HEK293T (cell line): ENCODE measurements around the gene DNAJC7.

Source experiments
- CTCF ChIA-PET: fragments of 350-600 bp; formaldehyde crosslinking; extraction: SDS; loops from one replicate; lab custom pipeline; 2021; ENCODE audit warnings: antibody characterized with exemption, inconsistent platforms; lab: Yijun Ruan, JAX
- POLR2A ChIA-PET: fragments of 350-600 bp; formaldehyde crosslinking; extraction: SDS; loops from one replicate; lab custom pipeline; 2020; ENCODE audit warnings: antibody characterized with exemption, inconsistent platforms; lab: Yijun Ruan, JAX
- DNase-seq: peaks from one replicate; pipeline ENCODE4 v3.0.0; 2012; ENCODE audit warnings: mixed read lengths; ENCODE audit errors: extremely low spot score
- ARNT ChIP-seq: fragments of 450-650 bp; IDR thresholded peaks from 2 replicates; pipeline ENCODE4 v1.6.1; 2017; ENCODE audit warnings: mild to moderate bottlenecking
- BHLHE40 ChIP-seq: fragments of 450-650 bp; IDR thresholded peaks from 2 replicates; pipeline ENCODE4 v1.6.1; 2016; ENCODE audit warnings: mild to moderate bottlenecking, moderate library complexity, borderline replicate concordance
- CTBP1 ChIP-seq: fragments of 450-650 bp; IDR thresholded peaks from 2 replicates; pipeline ENCODE4 v1.6.1; 2016; ENCODE audit warnings: borderline replicate concordance
- ELF4 ChIP-seq: fragments of 450-650 bp; IDR thresholded peaks from 2 replicates; pipeline ENCODE4 v1.6.1; 2017; ENCODE audit warnings: antibody characterized with exemption
- FOXA1 ChIP-seq: fragments of 450-650 bp; IDR thresholded peaks from 2 replicates; pipeline ENCODE4 v1.6.1; 2016; ENCODE audit warnings: mild to moderate bottlenecking
- FOXK2 ChIP-seq: fragments of 450-650 bp; IDR thresholded peaks from 2 replicates; pipeline ENCODE4 v1.6.1; 2016; ENCODE audit warnings: mild to moderate bottlenecking
- FOXM1 ChIP-seq: fragments of 450-650 bp; IDR thresholded peaks from 2 replicates; pipeline ENCODE4 v1.6.1; 2017; ENCODE audit warnings: mild to moderate bottlenecking, borderline replicate concordance
- HDGF ChIP-seq: fragments of 450-650 bp; IDR thresholded peaks from 2 replicates; pipeline ENCODE4 v1.6.1; 2017; ENCODE audit warnings: antibody characterized with exemption, borderline replicate concordance
- L3MBTL2 ChIP-seq: fragments of 450-650 bp; conservative IDR thresholded peaks from 2 replicates; pipeline ENCODE4 v1.6.1; 2016; ENCODE audit warnings: mild to moderate bottlenecking
- LEF1 ChIP-seq: fragments of 450-650 bp; IDR thresholded peaks from 2 replicates; pipeline ENCODE4 v1.6.1; 2017; ENCODE audit warnings: mild to moderate bottlenecking, borderline replicate concordance
- NFRKB ChIP-seq: fragments of 450-650 bp; IDR thresholded peaks from 2 replicates; pipeline ENCODE4 v1.6.1; 2016; ENCODE audit warnings: mild to moderate bottlenecking, moderate library complexity
- SP1 ChIP-seq: fragments of 450-650 bp; IDR thresholded peaks from 2 replicates; pipeline ENCODE4 v1.6.1; 2017
- SUZ12 ChIP-seq: fragments of 450-650 bp; IDR thresholded peaks from 2 replicates; pipeline ENCODE4 v1.6.1; 2016; ENCODE audit warnings: mild to moderate bottlenecking
- TARDBP ChIP-seq: fragments of 450-650 bp; IDR thresholded peaks from 2 replicates; pipeline ENCODE4 v1.6.1; 2016
- ZNF384 ChIP-seq: fragments of 450-650 bp; IDR thresholded peaks from 2 replicates; pipeline ENCODE4 v1.6.1; 2016
- TF ChIP-seq, protein P1 (sequence below): fragments of 450-650 bp; IDR thresholded peaks from 2 replicates; pipeline ENCODE4 v1.6.1; 2016

The DNAJC7 gene

DNA sequence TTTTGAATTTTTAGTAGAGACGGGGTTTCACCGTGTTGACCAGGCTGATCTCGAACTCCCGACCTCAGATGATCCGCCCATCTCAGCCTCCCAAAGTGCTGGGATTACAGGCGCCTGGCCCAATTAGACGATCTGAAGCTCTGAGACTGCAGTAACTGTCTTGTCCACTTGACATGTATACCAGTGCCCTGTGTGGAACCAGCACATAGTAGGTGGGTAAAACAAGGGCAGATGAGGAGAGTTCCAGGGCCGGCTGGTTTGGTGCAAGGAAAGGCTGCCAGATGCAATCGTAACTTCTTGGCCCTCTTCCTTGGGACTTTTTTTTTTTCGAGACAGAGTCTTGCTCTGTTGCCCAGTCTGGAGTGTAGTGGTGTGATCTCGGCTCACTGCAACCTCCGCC lies 30.1 kb upstream of the DNAJC7 start:
- TF ChIP-seq CTBP1 (no peak), ZNF384 (no peak), FOXA1 (no peak), SUZ12 (no peak), FOXK2 (no peak), NFRKB (no peak), L3MBTL2 (no peak), ELF4 (no peak), FOXM1 (no peak), LEF1 (no peak), ARNT (no peak), TARDBP (no peak), SP1 (no peak), BHLHE40 (no peak), HDGF (no peak)
- TF ChIP-seq, protein P1, sequence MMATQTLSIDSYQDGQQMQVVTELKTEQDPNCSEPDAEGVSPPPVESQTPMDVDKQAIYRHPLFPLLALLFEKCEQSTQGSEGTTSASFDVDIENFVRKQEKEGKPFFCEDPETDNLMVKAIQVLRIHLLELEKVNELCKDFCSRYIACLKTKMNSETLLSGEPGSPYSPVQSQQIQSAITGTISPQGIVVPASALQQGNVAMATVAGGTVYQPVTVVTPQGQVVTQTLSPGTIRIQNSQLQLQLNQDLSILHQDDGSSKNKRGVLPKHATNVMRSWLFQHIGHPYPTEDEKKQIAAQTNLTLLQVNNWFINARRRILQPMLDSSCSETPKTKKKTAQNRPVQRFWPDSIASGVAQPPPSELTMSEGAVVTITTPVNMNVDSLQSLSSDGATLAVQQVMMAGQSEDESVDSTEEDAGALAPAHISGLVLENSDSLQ, result no peak
- ChIA-PET POLR2A (no interaction called here), CTCF (no interaction called here)
- no peak for DNase-seq

DNA sequence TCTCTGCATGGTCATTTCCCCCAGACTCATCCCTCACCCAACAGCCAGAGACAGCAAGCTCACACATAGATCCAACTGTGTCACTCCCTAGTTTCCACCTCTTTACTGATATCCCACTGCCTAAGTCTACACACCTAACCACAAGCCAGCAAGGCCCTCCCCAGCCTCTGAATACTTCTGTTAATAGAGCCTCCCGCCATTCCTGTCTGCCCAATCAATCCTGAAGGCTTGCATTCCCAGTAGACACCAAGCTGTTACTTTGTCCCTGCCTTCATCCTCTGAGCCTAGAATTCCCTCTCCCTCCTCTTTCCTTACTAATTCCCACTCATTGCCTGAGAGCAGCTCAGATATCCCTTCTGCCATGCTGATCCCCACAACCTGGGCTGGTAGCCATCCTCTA lies 28.5 kb upstream of the DNAJC7 start:
- no peak for DNase-seq
- ChIA-PET CTCF (interaction anchor here (0.8 kb wide), 1 partner anchor 22 kb away, joined by 4 read pairs; no protein-coding TSS in a partner anchor), POLR2A (interaction anchor here (1.3 to 1.4 kb wide), 2 partner anchors 28 to 357 kb away, joined by 3 to 10 read pairs; partner anchors contain the start of genes DNAJC7 and EIF1)
- no peak for TF ChIP-seq SP1
- no peak for TF ChIP-seq ELF4
- TF ChIP-seq ZNF384, result no peak

DNA sequence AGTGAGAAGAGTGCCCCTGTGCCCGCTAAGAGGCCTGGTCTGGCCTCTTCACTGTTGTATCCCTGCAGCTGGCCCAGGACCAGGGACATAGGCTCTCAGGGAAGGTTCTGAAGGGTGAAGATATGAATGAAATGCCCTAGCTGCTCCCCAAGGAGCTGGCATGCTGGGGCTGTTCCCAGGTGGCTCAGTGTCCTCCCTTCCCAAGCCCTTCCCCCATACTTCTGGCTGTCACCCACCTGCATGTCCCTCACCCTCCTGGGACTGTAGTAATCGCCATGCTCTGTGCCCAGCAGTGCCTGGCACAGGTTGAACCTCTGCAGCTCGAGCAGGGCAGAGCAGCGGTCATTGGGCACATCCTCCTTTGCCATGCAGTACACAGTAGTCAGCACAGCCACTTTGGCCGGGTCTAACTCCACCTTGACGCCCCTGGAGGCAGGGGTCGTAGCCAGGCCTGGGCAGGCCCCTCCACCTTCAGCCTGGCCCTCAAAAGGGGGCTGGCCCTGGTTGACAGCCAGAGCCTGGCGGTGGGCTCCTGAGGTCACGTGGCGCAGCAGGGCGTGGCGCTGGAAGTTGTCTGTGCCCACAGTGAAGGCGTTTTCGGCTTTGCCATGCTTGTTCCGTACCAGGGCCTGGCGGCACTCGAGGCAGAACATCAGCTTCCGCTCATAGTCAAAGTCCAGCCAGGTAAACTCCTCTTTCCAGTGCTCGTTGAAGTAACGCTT lies 25.5 kb upstream of the DNAJC7 start:
- ChIA-PET POLR2A (no interaction called here), CTCF (no interaction called here)
- DNase-seq, result no peak
- TF ChIP-seq FOXA1 (no peak), SUZ12 (no peak), L3MBTL2 (no peak), LEF1 (no peak), TARDBP (no peak), ELF4 (no peak), CTBP1 (no peak), NFRKB (no peak), SP1 (no peak), ARNT (no peak), FOXK2 (no peak), BHLHE40 (no peak), ZNF384 (no peak), FOXM1 (no peak), HDGF (no peak)
- TF ChIP-seq, protein P1, result no peak

DNA sequence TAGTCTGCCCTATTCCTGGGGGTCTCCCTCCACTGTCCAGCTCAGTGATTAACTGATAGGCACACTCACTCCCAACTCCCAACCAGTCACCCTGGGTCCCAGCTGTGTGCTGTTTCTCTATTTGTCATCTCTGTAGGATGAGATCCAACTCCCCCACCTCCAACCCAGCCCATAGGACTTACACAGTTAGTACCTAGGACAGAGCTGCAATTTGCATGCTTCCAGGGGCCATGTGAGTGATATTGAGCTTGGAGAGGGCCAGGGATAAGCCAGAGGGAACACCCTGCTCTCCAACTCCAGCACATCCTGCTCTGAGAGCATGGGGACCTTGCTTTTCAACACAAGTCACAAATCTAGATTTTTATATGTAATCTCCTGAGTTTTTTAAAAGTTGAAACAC lies 24.4 kb upstream of the DNAJC7 start:
- TF ChIP-seq CTBP1 (no peak), FOXK2 (no peak), FOXA1 (no peak)
- ChIA-PET POLR2A (interaction anchor here (0.7 to 3.4 kb wide), 5 partner anchors 12 to 352 kb away, joined by 3 to 23 read pairs (median 4); partner anchors contain the start of genes CNP, DNAJC7 and NKIRAS2), CTCF (interaction anchor here (0.6 to 1.8 kb wide), 4 partner anchors 10 to 77 kb away, joined by 3 to 4 read pairs (median 3); no protein-coding TSS in a partner anchor)
- no peak for DNase-seq

GRCh38 chr17:42040818-42041217 lies 23.6 kb upstream of the DNAJC7 start:
- POLR2A ChIA-PET, result interaction anchor here (0.7 to 3.4 kb wide), 6 partner anchors 12 to 351 kb away, joined by 3 to 23 read pairs (median 4); partner anchors contain the start of genes CNP, DNAJC7 and NKIRAS2
- no peak for DNase-seq
- TF ChIP-seq ARNT (no peak), FOXK2 (no peak), SUZ12 (no peak), TARDBP (no peak), FOXA1 (no peak), NFRKB (no peak), SP1 (no peak), HDGF (no peak), FOXM1 (no peak)
- CTCF ChIA-PET, result interaction anchor here (0.6 to 1.8 kb wide), 5 partner anchors 9 to 78 kb away, joined by 3 to 5 read pairs (median 3); no protein-coding TSS in a partner anchor

- CTCF ChIA-PET, result interaction anchor here (1.8 kb wide), 2 partner anchors 9 to 12 kb away, joined by 4 to 5 read pairs; no protein-coding TSS in a partner anchor
- POLR2A ChIA-PET, result interaction anchor here (1.1 to 3.4 kb wide), 4 partner anchors 20 to 81 kb away, joined by 3 to 23 read pairs (median 5); partner anchors contain the start of genes CNP, DNAJC7, KAT2A and NKIRAS2
- no peak for DNase-seq
- TF ChIP-seq TARDBP, result no peak
- no peak for TF ChIP-seq FOXM1
- no peak for TF ChIP-seq SP1
- TF ChIP-seq FOXK2, result no peak
- no peak for TF ChIP-seq LEF1
- TF ChIP-seq SUZ12, result no peak
- TF ChIP-seq HDGF, result no peak
- TF ChIP-seq BHLHE40, result no peak
- TF ChIP-seq L3MBTL2, result no peak
- no peak for TF ChIP-seq NFRKB
- TF ChIP-seq, protein P1, result no peak
- no peak for TF ChIP-seq ZNF384
- TF ChIP-seq ELF4, result no peak
- no peak for TF ChIP-seq FOXA1
- no peak for TF ChIP-seq CTBP1
- no peak for TF ChIP-seq ARNT
Observed at GRCh38 chr17:42039794-42040763, 22.8 kb upstream of the DNAJC7 start.
